OCI-LY1 (cell line): ENCODE data around the gene RNF157.

Experiments
- CTCF ChIP-seq: fragments of 200-600 bp; sonication (generic), shearing (Covaris generic); IDR thresholded peaks from 2 replicates; pipeline ENCODE4 v1.5.1; 2017; ENCODE audit warnings: mild to moderate bottlenecking, antibody characterized with exemption, low read length, moderate library complexity, mixed read lengths
- EZH2 ChIP-seq: fragments of 200-600 bp; sonication (generic), shearing (Covaris generic); IDR thresholded peaks from 2 replicates; pipeline ENCODE4 v1.8.0; 2017; ENCODE audit warnings: borderline replicate concordance, mixed run types, mild to moderate bottlenecking, antibody characterized with exemption, low read length, moderate library complexity, mixed read lengths

- TF ChIP-seq CTCF (no peak), EZH2 (no peak)
Observed at GRCh38 chr17:76238847-76239537, 1.3 kb downstream of the RNF157 start.
